Activated naive CD8-positive, alpha-beta T cell (primary cell): ENCODE data around the gene CLBA1.

ENCODE experiments used
- H3K27ac Mint-ChIP-seq: one replicate; pipeline ENCODE4 v1.8.0; 2021; ENCODE audit warnings: mixed read lengths
- H3K27me3 Mint-ChIP-seq: one replicate; pipeline ENCODE4 v1.8.0; 2021; ENCODE audit warnings: mixed read lengths
- H3K36me3 Mint-ChIP-seq: one replicate; pipeline ENCODE4 v1.8.0; 2021; ENCODE audit warnings: mixed read lengths
- H3K4me1 Mint-ChIP-seq: one replicate; pipeline ENCODE4 v1.8.0; 2021; ENCODE audit warnings: low read depth, mixed read lengths
- H3K4me3 Mint-ChIP-seq: one replicate; pipeline ENCODE4 v1.8.0; 2021; ENCODE audit warnings: mild to moderate bottlenecking, mixed read lengths
- H3K9me3 Mint-ChIP-seq: one replicate; pipeline ENCODE4 v1.8.0; 2021; ENCODE audit warnings: low read depth, mixed read lengths

Gene CLBA1

DNA sequence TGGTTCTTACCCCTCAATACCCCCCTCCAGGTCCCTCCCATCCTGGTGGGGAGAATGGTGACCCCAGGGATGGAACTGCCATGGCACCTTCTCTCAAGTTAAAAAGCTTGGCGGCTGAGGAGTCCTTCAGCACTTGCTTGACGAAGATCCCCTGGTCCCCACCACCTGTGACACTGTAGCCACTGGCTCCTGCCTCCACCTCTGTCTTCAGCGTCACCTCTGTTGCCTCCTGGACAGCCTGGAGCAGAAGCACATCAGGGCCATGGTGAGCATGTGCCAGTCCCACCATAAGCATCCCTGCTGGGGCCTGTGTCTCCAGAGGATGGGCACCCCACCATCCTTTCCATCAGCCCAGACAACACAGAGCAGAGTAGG is 30.2 kb upstream of the CLBA1 start:
- H3K27me3 Mint-ChIP-seq: peaks cover 2% of the 10 kb centered on the region

GRCh38 chr14:104956290-104956890 is 29.2 kb upstream of the CLBA1 start:
- H3K27me3 Mint-ChIP-seq: peaks cover 2% of the 10 kb centered on the region
- no peak overlapping the region for H3K4me3 Mint-ChIP-seq
- no peaks in the 10 kb centered on the region for H3K9me3 Mint-ChIP-seq
- no peaks in the 10 kb centered on the region for H3K36me3 Mint-ChIP-seq
- H3K27ac Mint-ChIP-seq: no peak overlapping the region
- no peaks in the 10 kb centered on the region for H3K4me1 Mint-ChIP-seq

More for the DNA sequence above, 30.2 kb upstream of the CLBA1 start:
- H3K4me3 Mint-ChIP-seq: no peak overlapping the region
- no peak overlapping the region for H3K27ac Mint-ChIP-seq
- no peaks in the 10 kb centered on the region for H3K36me3 Mint-ChIP-seq
- H3K4me1 Mint-ChIP-seq: no peaks in the 10 kb centered on the region
- no peaks in the 10 kb centered on the region for H3K9me3 Mint-ChIP-seq

GRCh38 chr14:104957146-104958113 is 28.2 kb upstream of the CLBA1 start:
- Mint-ChIP-seq H3K4me3 (no peak overlapping the region), H3K27ac (no peak overlapping the region), H3K9me3 (no peaks in the 10 kb centered on the region), H3K4me1 (no peaks in the 10 kb centered on the region), H3K27me3 (peaks cover 2% of the 10 kb centered on the region), H3K36me3 (no peaks in the 10 kb centered on the region)

DNA sequence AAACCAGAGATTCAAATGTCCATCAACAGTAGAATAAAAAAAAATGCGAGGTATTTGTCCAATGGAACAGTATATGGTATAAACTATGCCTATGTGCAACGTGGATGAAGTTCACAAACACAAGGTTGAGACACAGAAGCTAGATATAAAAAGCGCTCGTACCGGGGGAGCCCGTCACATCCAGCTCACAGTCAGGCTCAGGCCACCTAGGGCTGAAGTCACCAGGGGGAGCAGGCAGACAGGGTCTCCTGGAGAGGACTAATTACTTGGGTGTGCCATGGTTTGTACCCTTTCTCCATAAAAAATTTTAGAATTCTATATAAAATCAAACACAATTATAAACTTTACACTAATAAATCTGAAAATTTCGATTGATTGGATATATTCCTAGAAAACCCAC is 21.0 kb upstream of the CLBA1 start:
- peaks cover 4% of the 10 kb centered on the region for H3K27me3 Mint-ChIP-seq
- H3K4me3 Mint-ChIP-seq: no peak overlapping the region
- H3K9me3 Mint-ChIP-seq: no peaks in the 10 kb centered on the region
- H3K36me3 Mint-ChIP-seq: no peaks in the 10 kb centered on the region
- no peaks in the 10 kb centered on the region for H3K4me1 Mint-ChIP-seq
- H3K27ac Mint-ChIP-seq: no peak overlapping the region

GRCh38 chr14:104965561-104966231 is 19.9 kb upstream of the CLBA1 start:
- no peaks in the 10 kb centered on the region for H3K4me1 Mint-ChIP-seq
- H3K36me3 Mint-ChIP-seq: no peaks in the 10 kb centered on the region
- peaks cover 4% of the 10 kb centered on the region for H3K27me3 Mint-ChIP-seq
- no peak overlapping the region for H3K27ac Mint-ChIP-seq
- no peaks in the 10 kb centered on the region for H3K9me3 Mint-ChIP-seq
- H3K4me3 Mint-ChIP-seq: no peak overlapping the region

GRCh38 chr14:104966261-104966865 is 19.2 kb upstream of the CLBA1 start:
- Mint-ChIP-seq H3K9me3 (no peaks in the 10 kb centered on the region), H3K4me3 (no peak overlapping the region), H3K36me3 (no peaks in the 10 kb centered on the region), H3K27me3 (peaks cover 4% of the 10 kb centered on the region), H3K27ac (no peak overlapping the region), H3K4me1 (no peaks in the 10 kb centered on the region)

GRCh38 chr14:104966981-104967385 is 18.6 kb upstream of the CLBA1 start:
- Mint-ChIP-seq H3K36me3 (no peaks in the 10 kb centered on the region), H3K9me3 (no peaks in the 10 kb centered on the region), H3K4me3 (no peak overlapping the region), H3K4me1 (no peaks in the 10 kb centered on the region), H3K27me3 (peaks cover 4% of the 10 kb centered on the region), H3K27ac (no peak overlapping the region)

DNA sequence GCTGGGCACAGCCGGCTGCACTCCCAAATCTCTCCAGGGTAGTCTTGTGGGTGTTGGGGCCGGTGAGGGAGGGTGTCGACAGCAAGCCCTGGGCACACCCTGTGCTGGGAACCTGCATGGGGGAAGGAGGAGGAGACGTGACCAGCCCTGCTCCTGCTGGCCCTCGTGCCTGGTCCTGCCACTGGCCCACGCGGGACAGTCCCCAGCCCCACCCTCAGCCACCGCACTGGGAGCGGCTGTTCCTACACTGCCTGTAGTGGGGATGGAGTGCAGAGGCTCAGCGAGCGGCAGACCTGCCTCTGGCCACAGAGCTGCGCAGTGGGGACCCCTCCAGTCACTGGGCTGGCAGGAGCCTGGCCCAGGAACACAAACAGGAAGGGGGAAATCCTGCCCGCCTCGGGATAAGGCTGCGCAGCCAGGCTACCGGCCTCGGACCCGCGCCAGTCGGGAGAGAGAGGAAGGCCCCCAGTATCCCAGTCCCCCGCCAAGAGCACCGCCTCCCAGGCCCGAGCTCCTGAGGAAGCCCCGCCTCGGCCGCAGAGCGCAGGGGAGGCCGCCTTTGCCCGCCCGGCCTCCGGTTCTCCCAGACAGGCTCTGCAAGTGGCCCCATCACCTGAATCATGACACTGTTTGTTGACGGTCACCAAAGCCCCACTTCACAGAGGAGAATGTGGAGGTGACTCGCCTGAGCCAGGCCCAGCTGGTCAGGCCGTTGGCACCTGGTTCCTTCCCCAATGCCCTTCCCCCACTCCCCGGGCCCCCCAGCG is 18.0 kb upstream of the CLBA1 start:
- Mint-ChIP-seq H3K27me3 (peaks cover 4% of the 10 kb centered on the region), H3K4me3 (no peak overlapping the region), H3K36me3 (no peaks in the 10 kb centered on the region), H3K27ac (no peak overlapping the region), H3K9me3 (no peaks in the 10 kb centered on the region), H3K4me1 (no peaks in the 10 kb centered on the region)

DNA sequence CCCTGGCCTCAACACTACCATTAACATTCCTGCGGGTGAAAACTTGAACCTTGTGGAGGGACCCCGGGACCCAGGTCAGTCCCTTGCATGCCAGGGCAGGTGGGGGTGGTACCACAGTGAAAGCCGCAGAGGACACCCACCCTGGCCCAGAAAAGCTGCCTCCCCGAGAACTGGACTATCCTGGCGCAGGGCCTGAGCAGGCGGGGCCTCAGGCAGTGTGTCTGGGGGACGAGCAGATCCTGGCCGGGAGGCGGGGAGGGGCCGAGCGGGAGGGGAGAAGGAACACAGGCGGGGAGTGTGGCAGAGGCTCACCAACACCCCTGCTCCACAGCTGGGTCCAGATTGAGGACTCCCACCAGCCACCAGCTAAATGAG is 17.4 kb upstream of the CLBA1 start:
- Mint-ChIP-seq H3K4me3 (no peak overlapping the region), H3K36me3 (no peaks in the 10 kb centered on the region), H3K27ac (no peak overlapping the region), H3K9me3 (no peaks in the 10 kb centered on the region), H3K27me3 (peaks cover 4% of the 10 kb centered on the region), H3K4me1 (no peaks in the 10 kb centered on the region)

DNA sequence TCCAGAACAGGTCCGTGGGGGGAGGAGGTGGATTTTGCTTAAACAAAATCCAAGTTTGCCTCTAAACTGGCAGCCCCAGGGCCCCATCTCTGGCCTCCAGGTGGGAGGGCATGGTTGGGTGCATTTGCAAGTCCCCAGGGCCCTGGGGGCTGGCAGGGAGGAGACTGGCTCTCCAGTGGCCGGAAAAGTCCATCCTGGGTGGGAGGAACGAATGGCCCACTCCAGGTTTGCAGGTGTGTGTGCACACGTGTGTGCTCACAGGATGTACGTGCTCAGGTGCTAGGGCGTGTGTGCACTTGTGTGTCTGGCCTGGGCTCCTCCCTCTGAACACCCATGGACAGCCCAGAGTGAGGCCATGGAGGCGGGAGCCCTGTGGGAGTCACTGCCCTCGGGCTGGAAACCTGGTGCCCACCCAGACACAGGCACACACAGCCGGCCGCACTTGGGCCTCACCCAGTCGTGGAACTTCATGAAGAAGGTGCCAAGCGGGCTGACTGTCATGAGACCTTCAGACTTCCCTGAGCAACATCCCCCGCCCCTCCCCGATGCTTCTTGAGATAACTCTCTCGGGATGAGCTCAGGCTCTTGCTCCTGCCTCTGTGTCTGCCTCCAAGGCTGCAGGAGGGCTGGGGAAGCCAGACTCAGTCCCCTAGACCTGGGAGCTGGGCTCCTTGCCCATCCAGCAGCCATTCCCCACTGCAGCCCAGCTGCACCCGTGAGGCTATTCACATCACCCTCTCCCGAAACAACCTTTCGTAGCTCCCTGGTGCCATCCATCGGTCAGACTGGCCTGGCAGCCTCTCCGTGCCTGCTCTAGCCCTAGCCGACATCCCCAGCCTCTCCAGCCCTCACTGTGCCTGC is 16.8 kb upstream of the CLBA1 start:
- Mint-ChIP-seq H3K27me3 (peaks cover 4% of the 10 kb centered on the region), H3K4me1 (no peaks in the 10 kb centered on the region), H3K4me3 (no peak overlapping the region), H3K36me3 (no peaks in the 10 kb centered on the region), H3K9me3 (no peaks in the 10 kb centered on the region), H3K27ac (no peak overlapping the region)

- H3K4me1 Mint-ChIP-seq: no peaks in the 10 kb centered on the region
- H3K27me3 Mint-ChIP-seq: peaks cover 4% of the 10 kb centered on the region
- no peaks in the 10 kb centered on the region for H3K9me3 Mint-ChIP-seq
- no peak overlapping the region for H3K27ac Mint-ChIP-seq
- H3K4me3 Mint-ChIP-seq: no peak overlapping the region
- H3K36me3 Mint-ChIP-seq: no peaks in the 10 kb centered on the region
These were observed 15.8 kb upstream of the CLBA1 start for GRCh38 chr14:104969741-104970230.

DNA sequence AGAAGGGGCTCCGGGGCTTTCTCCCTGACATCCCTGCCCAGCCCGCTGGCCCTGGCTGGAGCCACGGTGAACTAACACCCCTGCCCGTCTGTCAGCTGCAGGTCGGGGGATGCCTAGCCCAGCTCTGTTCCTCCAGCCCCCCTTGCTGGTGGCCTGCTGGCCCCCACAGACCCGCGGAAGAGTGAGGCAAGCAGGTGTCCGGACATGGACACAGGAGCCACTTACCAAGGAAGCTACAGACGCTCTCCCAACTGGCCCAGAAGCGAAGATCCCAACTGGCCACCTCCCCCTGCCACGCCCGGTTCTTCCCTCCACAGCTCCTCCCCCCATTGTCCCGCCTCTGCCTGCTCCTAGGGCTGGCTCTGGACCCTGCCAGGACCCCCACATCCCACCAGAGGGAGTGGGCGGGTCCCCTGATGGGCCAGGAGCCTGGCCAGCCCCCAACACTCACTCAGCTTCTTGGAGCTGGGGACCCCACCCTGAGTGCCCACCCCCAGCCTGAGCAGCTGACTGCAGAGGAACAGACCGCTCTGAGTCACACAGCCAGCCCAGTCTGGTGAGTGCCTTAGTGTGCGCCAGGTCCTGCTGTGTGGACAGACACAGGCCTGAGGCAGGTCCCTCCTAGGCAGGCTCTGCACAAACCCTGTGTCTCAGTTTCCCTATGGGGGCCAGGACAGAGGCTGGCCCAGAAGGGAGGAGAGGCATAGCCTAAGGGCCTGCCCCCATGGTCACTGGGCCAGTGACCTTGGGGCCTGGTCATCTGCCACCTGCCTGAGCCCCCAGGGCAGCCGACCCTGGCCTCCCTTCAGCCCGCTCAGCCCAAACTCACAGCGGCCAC is 15.1 kb upstream of the CLBA1 start:
- H3K4me1 Mint-ChIP-seq: no peaks in the 10 kb centered on the region
- peaks cover 4% of the 10 kb centered on the region for H3K27me3 Mint-ChIP-seq
- H3K27ac Mint-ChIP-seq: no peak overlapping the region
- H3K9me3 Mint-ChIP-seq: no peaks in the 10 kb centered on the region
- H3K4me3 Mint-ChIP-seq: no peak overlapping the region
- no peaks in the 10 kb centered on the region for H3K36me3 Mint-ChIP-seq
